HepG2 (cell line): ENCODE results near the gene BCAS4. TPM values are rescaled to one million over a fixed set of nuclear protein-coding genes. Genes with fewer than 3 reads are reported as not detected.

Experiments used
- CREB1 ChIP-seq, 2 experiments: fragments of 450-650 bp in 1 of 2; IDR thresholded peaks; 2 replicates each; pipeline ENCODE4 v1.6.1; 2016 to 2017; ENCODE audit warnings: control low read depth in 1 of 2, mild to moderate bottlenecking in 1 of 2, missing compliant biosample characterization in 1 of 2, missing genetic modification characterization in 1 of 2
- EED ChIP-seq: sonication (generic); formaldehyde crosslinking; IDR thresholded peaks from 2 replicates; pipeline ENCODE4 v1.5.0; 2020; ENCODE audit warnings: mild to moderate bottlenecking, missing genetic modification reagents
- EHMT2 ChIP-seq: fragments of 200-600 bp; sonication (generic); IDR thresholded peaks from 2 replicates; pipeline ENCODE4 v1.7.0; 2017; ENCODE audit warnings: antibody characterized with exemption, low read depth, low read length, borderline replicate concordance
- FOXA3 ChIP-seq: IDR thresholded peaks from 2 replicates; pipeline ENCODE4 v1.6.1; 2016; ENCODE audit warnings: missing genetic modification reagents, missing compliant biosample characterization
- FOXP4 ChIP-seq: sonication (generic); formaldehyde crosslinking; IDR thresholded peaks from 2 replicates; pipeline ENCODE4 v1.4.0; 2020; ENCODE audit warnings: missing genetic modification reagents
- GABPA ChIP-seq, 2 experiments: IDR thresholded peaks; 2 replicates each; pipeline ENCODE4 v1.6.1; 2011 to 2016; ENCODE audit warnings: low read depth in 2 of 2, low read length in 1 of 2, missing biosample characterization in 1 of 2, missing genetic modification characterization in 1 of 2
- GABPB1 ChIP-seq: IDR thresholded peaks from 2 replicates; pipeline ENCODE4 v1.6.1; 2016; ENCODE audit warnings: mild to moderate bottlenecking, missing genetic modification reagents, moderate library complexity, missing compliant biosample characterization
- KAT7 ChIP-seq: IDR thresholded peaks from 2 replicates; pipeline ENCODE4 v1.6.1; 2018; ENCODE audit warnings: borderline replicate concordance, missing compliant biosample characterization
- KLF13 ChIP-seq: sonication (generic); formaldehyde crosslinking; IDR thresholded peaks from 2 replicates; pipeline ENCODE4 v1.4.0; 2020; ENCODE audit warnings: mild to moderate bottlenecking, missing genetic modification reagents
- MEIS2 ChIP-seq: sonication (generic); formaldehyde crosslinking; IDR thresholded peaks from 2 replicates; pipeline ENCODE4 v1.9.0; 2021; ENCODE audit warnings: mild to moderate bottlenecking, missing genetic modification reagents
- PAX8 ChIP-seq: sonication (generic); formaldehyde crosslinking; IDR thresholded peaks from 2 replicates; pipeline ENCODE4 v1.8.0; 2022; ENCODE audit warnings: mild to moderate bottlenecking, missing genetic modification reagents, borderline replicate concordance
- PITX1 ChIP-seq: sonication (generic); formaldehyde crosslinking; IDR thresholded peaks from 2 replicates; pipeline ENCODE4 v1.5.1; 2020; ENCODE audit warnings: mild to moderate bottlenecking, missing genetic modification reagents
- PRPF4 ChIP-seq: fragments of 200-400 bp; formaldehyde crosslinking; IDR thresholded peaks from 2 replicates; pipeline ENCODE4 v1.6.1; 2016; ENCODE audit warnings: low read length, low read depth; ENCODE audit not compliant: poor library complexity, severe bottlenecking
- SETDB1 ChIP-seq: sonication (generic); formaldehyde crosslinking; IDR thresholded peaks from 2 replicates; pipeline ENCODE4 v1.5.1; 2020; ENCODE audit warnings: missing genetic modification reagents, mild to moderate bottlenecking, borderline replicate concordance
- SNRNP70 ChIP-seq: fragments of 200-400 bp; formaldehyde crosslinking; IDR thresholded peaks from 2 replicates; pipeline ENCODE4 v1.6.1; 2017; ENCODE audit warnings: mild to moderate bottlenecking, low read depth, low read length, moderate library complexity
- TAF1 ChIP-seq: sonication (generic); formaldehyde crosslinking; IDR thresholded peaks from 2 replicates; pipeline ENCODE4 v1.4.0; 2020; ENCODE audit warnings: missing genetic modification reagents
- ZNF138 ChIP-seq: sonication (generic); formaldehyde crosslinking; IDR thresholded peaks from 2 replicates; pipeline ENCODE4 v1.5.0; 2020; ENCODE audit warnings: mild to moderate bottlenecking, low read depth, missing genetic modification reagents
- ZNF607 ChIP-seq: sonication (generic); formaldehyde crosslinking; IDR thresholded peaks from 2 replicates; pipeline ENCODE4 v1.5.1; 2020; ENCODE audit warnings: missing genetic modification reagents, mild to moderate bottlenecking, borderline replicate concordance
- ZNF768 ChIP-seq: sonication (generic); formaldehyde crosslinking; IDR thresholded peaks from 2 replicates; pipeline ENCODE4 v1.4.0; 2020; ENCODE audit warnings: missing genetic modification reagents
- ZNF83 ChIP-seq: sonication (generic); formaldehyde crosslinking; IDR thresholded peaks from 2 replicates; pipeline ENCODE4 v1.4.0; 2020; ENCODE audit warnings: missing genetic modification reagents, mild to moderate bottlenecking, borderline replicate concordance
- polyA plus RNA-seq, 8 experiments: library from polyadenylated mRNA; depleted of rRNA in 3 of 8; stranded (reverse) in 7 of 8; unstranded in 1 of 8; fragments of >200 nt; fragmentation: Illumina TruSeq in 4 of 8; extraction: Trizol in 4 of 8; gene quantifications; 2 replicates each; pipeline versions ENCODE4 v1.2.1 to v1.2.3, GENCODE V29; 2011 to 2016; ENCODE audit warnings: low read depth in 4 of 8, missing spikeins in 1 of 8, mixed read lengths in 1 of 8; ENCODE audit not compliant: insufficient read depth in 1 of 8
- total RNA-seq, 5 experiments: library from RNA; depleted of rRNA; stranded (reverse); fragments of >200 nt; fragmentation: Illumina TruSeq; extraction: Trizol; gene quantifications; 2 replicates each; pipeline ENCODE4 v1.2.3, GENCODE V29; 2016; ENCODE audit warnings: low read depth in 1 of 5
- TF ChIP-seq, protein P1 (sequence below), 2 experiments: sonication (generic) in 1 of 2; formaldehyde crosslinking in 1 of 2; IDR thresholded peaks; 2 replicates each; pipeline versions ENCODE4 v1.5.1 to v1.6.1; 2011 to 2020; ENCODE audit warnings: borderline replicate concordance in 1 of 2, low read depth in 1 of 2, low read length in 1 of 2, mild to moderate bottlenecking in 1 of 2, missing genetic modification reagents in 1 of 2, moderate library complexity in 1 of 2
- TF ChIP-seq, protein P2 (sequence below): sonication (generic); formaldehyde crosslinking; IDR thresholded peaks from 2 replicates; pipeline ENCODE4 v1.5.0; 2020; ENCODE audit warnings: missing genetic modification reagents

BCAS4 gene
- total and polyA plus RNA-seq, 2 of the 13 experiments (the other 11 are each of a cell fraction or from before 2014, with no cell fraction given) = 7.2 to 8.0 TPM

DNA sequence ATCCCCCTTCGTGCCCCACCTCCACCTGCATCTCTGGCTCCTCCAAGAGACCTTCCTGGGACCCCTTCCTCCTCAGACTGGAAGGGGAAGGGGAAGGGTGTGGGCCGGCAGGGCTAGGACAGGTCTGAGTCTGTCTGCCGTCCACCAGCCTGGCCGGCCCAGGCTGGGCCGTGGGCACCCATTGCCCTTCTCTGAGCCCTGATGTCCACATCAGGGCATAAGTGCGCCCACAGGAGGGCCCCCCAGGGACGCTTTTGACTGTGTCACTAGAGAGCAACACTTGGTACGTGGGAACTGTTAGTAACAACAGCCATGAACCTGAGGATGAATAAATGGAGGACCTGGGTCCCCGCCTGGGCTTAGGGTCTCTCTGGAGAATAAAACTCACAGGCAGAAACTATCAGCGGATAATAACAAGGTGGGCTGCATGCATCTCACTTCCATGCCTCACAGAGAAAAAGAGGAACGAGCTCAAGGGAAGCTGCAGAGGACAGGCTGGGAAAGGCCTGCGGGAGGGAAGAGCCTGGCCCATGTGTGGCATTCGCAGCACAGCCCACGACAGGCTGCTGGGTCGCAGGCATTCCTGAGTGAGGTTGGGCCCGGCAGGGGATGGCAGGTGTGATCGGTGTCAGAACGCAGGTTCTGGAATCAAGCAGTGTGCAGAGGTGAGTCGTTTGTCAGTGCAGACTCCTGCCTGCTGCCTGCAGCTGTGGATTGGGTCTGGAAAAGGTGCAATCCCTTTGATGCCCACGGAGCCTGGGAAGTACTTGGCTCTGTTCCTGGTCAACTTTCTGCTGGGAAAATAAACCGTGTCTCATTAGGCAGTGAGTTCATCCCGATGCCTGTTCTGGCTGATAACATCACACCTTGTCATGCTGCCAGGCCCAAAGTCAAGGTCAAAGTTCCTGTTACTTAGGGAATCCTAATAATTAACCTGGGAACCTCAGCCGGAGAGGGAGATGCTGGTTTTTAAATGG lies 60.9 kb downstream of the BCAS4 start (continued):
- TF ChIP-seq, protein P1, sequence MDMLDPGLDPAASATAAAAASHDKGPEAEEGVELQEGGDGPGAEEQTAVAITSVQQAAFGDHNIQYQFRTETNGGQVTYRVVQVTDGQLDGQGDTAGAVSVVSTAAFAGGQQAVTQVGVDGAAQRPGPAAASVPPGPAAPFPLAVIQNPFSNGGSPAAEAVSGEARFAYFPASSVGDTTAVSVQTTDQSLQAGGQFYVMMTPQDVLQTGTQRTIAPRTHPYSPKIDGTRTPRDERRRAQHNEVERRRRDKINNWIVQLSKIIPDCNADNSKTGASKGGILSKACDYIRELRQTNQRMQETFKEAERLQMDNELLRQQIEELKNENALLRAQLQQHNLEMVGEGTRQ (IDR thresholded peaks at IDR 0.05; ENCODE audit: low read depth, low read length) = no peak
- TF ChIP-seq, protein P1 (CRISPR knock-in tag; IDR thresholded peaks at IDR 0.05; ENCODE audit: borderline replicate concordance) = no peak
- no peak for TF ChIP-seq MEIS2 (CRISPR knock-in tag)
- TF ChIP-seq, protein P2, sequence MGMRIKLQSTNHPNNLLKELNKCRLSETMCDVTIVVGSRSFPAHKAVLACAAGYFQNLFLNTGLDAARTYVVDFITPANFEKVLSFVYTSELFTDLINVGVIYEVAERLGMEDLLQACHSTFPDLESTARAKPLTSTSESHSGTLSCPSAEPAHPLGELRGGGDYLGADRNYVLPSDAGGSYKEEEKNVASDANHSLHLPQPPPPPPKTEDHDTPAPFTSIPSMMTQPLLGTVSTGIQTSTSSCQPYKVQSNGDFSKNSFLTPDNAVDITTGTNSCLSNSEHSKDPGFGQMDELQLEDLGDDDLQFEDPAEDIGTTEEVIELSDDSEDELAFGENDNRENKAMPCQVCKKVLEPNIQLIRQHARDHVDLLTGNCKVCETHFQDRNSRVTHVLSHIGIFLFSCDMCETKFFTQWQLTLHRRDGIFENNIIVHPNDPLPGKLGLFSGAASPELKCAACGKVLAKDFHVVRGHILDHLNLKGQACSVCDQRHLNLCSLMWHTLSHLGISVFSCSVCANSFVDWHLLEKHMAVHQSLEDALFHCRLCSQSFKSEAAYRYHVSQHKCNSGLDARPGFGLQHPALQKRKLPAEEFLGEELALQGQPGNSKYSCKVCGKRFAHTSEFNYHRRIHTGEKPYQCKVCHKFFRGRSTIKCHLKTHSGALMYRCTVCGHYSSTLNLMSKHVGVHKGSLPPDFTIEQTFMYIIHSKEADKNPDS = no peak
- peak; percentile 26; the same call in 1 of the 2 replicates for TF ChIP-seq GABPB1 (CRISPR knock-in tag)
- no peak for TF ChIP-seq GABPA (IDR thresholded peaks at IDR 0.05; ENCODE audit: low read depth, low read length)
- TF ChIP-seq GABPA (CRISPR knock-in tag; IDR thresholded peaks at IDR 0.05; ENCODE audit: low read depth) = no peak
- TF ChIP-seq ZNF768 (CRISPR knock-in tag) = peak; percentile 39; the same call in 1 of the 2 replicates
- no peak for TF ChIP-seq SNRNP70
- TF ChIP-seq CREB1 (IDR thresholded peaks at IDR 0.05) = 0 out of 2 replicates have a peak, but pooled peaks have one; percentile 15
- TF ChIP-seq CREB1 (CRISPR knock-in tag; IDR thresholded peaks at IDR 0.05) = no peak
- TF ChIP-seq PAX8 (CRISPR knock-in tag) = no peak
- no peak for TF ChIP-seq SETDB1 (CRISPR knock-in tag)
- no peak for TF ChIP-seq KLF13
- TF ChIP-seq EHMT2 = no peak
- no peak for TF ChIP-seq TAF1
- TF ChIP-seq PITX1 (CRISPR knock-in tag) = peak; percentile 87
- no peak for TF ChIP-seq KAT7 (CRISPR knock-in tag)
- peak; percentile 43; the same call in 1 of the 2 replicates for TF ChIP-seq ZNF607 (CRISPR knock-in tag)
- TF ChIP-seq EED = no peak
- no peak for TF ChIP-seq ZNF83 (CRISPR knock-in tag)
- TF ChIP-seq ZNF138 (CRISPR knock-in tag) = no peak
- TF ChIP-seq FOXA3 (CRISPR knock-in tag) = no peak
- TF ChIP-seq PRPF4 = no peak
- TF ChIP-seq FOXP4 (CRISPR knock-in tag) = peak; percentile 64; the same call in 1 of the 2 replicates
